ENCODE measurements around the gene OGFRL1.

Gene OGFRL1

DNA sequence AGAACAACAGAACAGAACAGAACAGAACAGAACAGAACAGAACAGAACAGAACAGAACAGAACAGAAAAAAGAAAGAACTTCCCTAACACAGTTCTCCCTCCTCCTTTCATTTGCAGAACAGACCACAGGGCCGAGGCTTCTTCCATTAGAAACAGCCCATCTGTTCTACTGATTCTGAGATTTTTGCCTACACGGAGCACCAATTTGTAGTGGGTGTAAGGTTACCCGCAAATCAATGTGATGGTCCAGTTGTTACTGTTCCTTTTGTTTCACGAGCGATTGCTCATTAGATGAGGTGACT, 734 bp upstream of the OGFRL1 start:
- TF ChIP-seq, protein P1, sequence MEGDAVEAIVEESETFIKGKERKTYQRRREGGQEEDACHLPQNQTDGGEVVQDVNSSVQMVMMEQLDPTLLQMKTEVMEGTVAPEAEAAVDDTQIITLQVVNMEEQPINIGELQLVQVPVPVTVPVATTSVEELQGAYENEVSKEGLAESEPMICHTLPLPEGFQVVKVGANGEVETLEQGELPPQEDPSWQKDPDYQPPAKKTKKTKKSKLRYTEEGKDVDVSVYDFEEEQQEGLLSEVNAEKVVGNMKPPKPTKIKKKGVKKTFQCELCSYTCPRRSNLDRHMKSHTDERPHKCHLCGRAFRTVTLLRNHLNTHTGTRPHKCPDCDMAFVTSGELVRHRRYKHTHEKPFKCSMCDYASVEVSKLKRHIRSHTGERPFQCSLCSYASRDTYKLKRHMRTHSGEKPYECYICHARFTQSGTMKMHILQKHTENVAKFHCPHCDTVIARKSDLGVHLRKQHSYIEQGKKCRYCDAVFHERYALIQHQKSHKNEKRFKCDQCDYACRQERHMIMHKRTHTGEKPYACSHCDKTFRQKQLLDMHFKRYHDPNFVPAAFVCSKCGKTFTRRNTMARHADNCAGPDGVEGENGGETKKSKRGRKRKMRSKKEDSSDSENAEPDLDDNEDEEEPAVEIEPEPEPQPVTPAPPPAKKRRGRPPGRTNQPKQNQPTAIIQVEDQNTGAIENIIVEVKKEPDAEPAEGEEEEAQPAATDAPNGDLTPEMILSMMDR (IDR thresholded peaks at IDR 0.05; ENCODE audit: insufficient read depth, missing control alignments) = no peak
- DNase-seq (ENCODE audit: insufficient read length, low spot score) (no peak), FAIRE-seq (no peak)

DNA sequence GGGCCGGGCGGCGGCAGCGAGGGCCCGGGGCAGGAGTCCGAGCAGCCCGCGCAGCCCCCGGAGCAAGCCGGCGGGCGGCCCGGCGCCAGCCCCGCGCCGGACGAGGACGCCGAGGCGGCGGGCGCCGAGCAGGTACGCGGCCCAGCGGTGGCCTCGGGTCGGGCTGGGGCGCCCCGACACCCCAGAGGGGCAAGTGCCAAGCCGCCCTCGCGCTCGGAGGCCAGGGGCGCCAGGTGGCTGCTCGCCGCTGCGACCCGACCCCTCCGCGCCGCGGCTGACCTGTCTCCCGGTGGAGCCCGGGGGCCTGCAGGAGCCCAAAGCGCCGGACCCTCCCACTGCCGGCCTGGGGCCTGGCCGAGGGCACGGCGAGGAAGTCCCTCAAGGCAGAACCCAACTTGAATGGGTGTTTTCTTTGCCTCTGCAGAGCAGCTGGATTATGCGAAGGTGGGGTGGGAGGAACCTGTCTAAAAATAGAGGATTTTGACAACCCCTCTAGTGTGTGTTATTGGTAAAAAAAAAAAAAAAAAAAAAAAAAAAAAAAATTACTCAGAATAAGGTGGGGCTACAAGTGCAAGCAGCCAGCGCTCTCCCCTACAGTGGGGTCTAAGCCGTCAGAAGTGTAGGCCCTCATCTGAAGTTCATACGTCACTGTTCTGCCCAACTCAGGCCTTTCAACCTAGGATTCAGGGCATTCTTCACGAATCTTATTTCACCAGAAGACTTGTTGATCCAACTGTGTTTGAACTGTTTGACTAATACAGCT, 609 bp downstream of the OGFRL1 start:
- DNase-seq (ENCODE audit: insufficient read length, low spot score) = no peak
- no peak for FAIRE-seq
- TF ChIP-seq, protein P1 (IDR thresholded peaks at IDR 0.05; ENCODE audit: insufficient read depth, missing control alignments) = no peak

DNA sequence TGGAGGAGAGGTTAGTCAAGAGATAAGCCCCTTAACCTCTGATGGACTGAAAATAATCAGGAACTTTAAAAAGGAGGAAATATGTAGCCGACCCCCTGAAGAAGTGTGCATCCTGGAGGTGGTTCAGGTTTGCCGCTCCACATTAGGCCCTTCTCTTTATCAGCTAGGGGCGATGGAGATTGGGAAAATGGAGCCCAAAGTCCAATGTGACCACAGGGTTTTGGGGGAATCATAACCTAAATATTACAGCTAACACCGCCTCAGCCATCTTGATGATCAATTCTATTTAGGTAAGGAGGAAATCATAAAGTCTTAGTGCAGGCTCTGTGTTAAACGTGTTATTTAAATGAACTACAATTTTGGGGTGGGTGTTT, 1.2 kb downstream of the OGFRL1 start:
- FAIRE-seq (no peak), DNase-seq (ENCODE audit: insufficient read length, low spot score) (no peak)
- TF ChIP-seq, protein P1 (IDR thresholded peaks at IDR 0.05; ENCODE audit: insufficient read depth, missing control alignments) = no peak

DNA sequence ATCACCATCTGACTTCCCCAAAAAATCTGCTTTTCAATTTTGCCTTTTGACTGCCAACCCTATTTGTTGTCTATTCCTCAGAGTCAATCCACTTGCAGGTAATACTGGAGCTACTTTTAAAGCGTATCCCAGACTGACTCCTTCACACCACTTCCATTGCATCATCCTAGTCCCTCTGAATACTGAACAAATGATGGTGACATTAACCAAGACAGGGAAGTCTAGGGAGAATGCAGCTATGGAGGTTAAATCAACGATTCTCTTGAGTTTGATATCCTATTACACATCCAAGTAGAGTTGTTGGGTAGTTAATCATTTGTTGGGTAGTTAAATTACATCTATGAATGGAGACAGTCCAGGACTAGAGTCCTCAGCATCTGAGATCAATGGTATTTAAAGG, 2.0 kb downstream of the OGFRL1 start:
- no peak for FAIRE-seq
- no peak for DNase-seq (ENCODE audit: insufficient read length, low spot score)
- TF ChIP-seq, protein P1 (IDR thresholded peaks at IDR 0.05; ENCODE audit: insufficient read depth, missing control alignments) = no peak

DNA sequence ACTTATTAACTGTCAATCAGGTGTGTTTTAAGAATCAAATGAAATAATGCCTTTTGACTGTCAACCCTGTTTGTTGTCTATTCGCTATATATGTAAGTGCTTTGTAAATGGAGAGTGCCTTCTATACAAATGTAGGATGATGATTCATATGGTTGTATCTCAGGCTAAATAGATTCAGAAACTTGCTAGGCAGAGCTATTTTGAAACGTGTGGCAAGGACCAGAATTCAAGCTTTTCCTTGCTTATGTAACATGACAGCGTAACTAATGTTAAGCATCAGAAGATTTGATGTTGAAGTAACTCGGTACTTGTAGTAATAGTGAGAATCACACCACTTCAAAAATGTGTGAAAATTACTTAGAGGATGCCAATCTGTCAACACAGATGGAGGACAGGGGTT, 3.4 kb downstream of the OGFRL1 start:
- peak; percentile 11 for FAIRE-seq
- TF ChIP-seq, protein P1 (IDR thresholded peaks at IDR 0.05; ENCODE audit: insufficient read depth, missing control alignments) = no peak
- no peak for DNase-seq (ENCODE audit: insufficient read length, low spot score)

DNA sequence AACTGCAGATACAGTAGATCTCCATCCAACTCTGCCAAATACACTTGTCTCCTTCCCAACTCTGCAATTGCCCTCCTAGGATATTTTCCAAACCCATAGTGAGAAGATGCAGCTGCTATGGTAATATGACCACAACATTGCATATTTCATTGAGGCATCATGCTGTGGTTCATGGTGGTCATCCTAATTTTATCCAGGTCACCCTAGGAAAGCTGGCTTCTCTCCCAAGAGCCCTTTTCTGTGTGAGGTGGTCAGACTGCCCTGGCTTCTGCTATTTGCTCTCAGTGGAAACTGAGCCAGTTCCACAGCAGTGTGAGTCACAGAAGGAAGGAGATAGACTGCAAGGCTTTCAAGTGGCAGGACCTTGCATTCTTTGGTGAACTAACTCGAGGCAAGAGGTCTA, 5.5 kb downstream of the OGFRL1 start:
- DNase-seq (ENCODE audit: insufficient read length, low spot score) (no peak), FAIRE-seq (no peak)
- TF ChIP-seq, protein P1 (IDR thresholded peaks at IDR 0.05; ENCODE audit: insufficient read depth, missing control alignments) = no peak

DNA sequence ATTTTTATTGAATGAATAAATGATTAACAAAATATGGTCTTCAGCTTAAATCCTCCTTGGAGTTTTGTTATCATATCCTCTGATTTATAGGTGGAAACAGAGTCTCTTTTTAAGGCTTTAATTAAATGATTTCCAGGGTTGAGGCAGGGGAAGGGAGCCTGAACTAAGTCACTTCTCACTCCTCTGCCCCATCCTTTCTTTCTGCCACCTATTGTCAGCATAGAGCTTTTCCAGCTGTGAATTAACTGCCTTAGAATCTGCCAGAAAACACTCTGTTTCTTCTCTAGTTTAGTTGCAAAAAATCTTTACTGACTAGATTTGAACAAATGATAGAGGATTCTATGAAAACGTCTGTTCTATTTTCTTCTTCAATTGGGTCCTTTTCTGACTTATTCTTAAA, 9.8 kb downstream of the OGFRL1 start:
- TF ChIP-seq, protein P1 (IDR thresholded peaks at IDR 0.05; ENCODE audit: insufficient read depth, missing control alignments) = no peak
- FAIRE-seq (no peak), DNase-seq (ENCODE audit: insufficient read length, low spot score) (no peak)

All from D721Med (cell line).